ENCODE measurements around the gene PLEKHG5.

GRCh38 chr1:6531996-6532395 lies 40.5 kb upstream of the PLEKHG5 start:
- TF ChIP-seq CTCF (IDR thresholded peaks at IDR 0.05; ENCODE audit: low read depth, low read length) (no peak), EZH2phosphoT487 (IDR thresholded peaks at IDR 0.05; ENCODE audit: low read depth) (no peak)
